T-helper 22 cell (primary cell): ENCODE results near the gene ADAMTSL1.

Experiments used
- DNase-seq: peaks from one replicate; pipeline ENCODE4 v3.0.0-alpha.2; 2020; ENCODE audit warnings: low read depth

ADAMTSL1 gene

DNA sequence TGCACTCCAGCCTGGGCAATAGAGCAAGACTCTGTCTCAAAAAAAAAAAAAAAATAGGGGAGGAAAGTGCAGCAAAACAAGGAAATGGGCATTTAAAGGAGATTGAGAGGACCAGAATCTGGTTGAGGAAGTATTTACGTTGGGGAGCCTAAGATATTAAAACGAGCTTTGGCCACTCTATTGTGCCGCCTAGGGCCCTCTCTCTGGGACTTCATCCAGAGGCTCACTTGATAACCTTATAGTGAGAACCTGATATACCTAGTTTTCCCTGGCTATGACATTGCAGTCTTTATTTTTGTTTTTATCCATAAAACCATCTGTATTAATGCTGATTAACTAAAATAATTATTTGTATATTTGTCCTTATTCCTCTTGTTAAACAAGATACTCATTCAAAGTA, 345.5 kb downstream of the ADAMTSL1 start:
- no peak for DNase-seq

DNA sequence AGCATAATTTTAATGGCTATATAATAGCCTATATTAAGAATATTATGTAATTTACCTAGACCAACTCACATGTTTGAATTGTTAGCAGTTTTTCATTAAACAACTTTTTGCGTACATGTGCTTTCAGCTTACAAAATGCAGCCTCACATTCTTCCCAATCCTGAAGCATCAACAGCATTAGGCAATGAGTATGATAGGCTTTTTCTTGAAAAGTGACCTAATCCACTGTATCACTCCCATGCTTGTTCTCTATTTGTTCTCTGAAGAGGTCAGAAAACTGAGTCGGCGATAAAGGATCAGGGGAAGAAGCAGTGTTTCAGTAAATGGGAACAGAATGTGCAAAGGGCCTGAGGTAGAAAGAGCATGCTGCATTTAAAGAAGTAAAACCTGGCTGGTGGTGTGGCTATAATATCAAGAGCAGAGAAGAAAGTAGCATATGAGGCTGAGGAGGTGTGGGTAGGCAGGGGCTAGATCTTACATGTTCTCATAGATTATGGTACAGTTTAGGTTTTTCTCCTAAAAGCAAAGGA, 346.7 kb downstream of the ADAMTSL1 start:
- no peak for DNase-seq

DNA sequence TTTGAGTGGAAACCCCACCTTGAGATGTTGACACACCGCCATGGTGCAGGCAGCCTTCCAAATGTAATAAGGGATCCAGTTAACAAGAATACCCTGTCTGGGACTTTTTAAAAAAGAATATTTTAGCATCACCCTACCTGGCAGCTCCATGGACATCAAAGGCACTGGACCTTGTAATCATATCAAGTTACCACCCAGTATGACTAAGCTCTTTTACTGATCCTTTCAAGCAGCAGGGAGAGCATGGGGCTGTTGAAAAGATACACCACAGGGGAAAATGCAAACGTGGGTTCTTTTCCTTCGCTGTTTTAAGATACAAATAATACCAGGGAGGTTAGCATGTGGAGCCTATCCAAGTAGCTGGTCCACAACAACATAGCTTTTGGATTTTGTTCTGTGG, 347.8 kb downstream of the ADAMTSL1 start:
- no peak for DNase-seq

DNA sequence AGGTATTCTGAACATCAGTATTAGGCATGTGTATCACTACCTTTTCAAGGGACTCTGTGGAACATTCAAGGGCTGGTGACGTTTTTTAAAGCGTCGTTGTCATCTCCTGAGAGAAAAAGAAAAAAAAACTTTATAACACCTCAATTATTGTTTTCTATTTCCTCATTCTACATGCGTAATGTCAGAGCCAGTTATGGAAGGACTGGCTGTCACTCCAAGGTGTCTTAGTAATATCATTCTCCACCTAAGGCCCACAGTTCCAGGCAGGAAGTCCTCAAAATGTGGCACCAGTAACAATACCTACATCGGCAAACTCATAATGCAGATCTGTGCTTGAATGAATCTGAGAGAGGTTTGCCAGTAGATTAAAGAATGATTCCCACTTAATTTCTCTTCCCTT, 348.9 kb downstream of the ADAMTSL1 start:
- DNase-seq: no peak

DNA sequence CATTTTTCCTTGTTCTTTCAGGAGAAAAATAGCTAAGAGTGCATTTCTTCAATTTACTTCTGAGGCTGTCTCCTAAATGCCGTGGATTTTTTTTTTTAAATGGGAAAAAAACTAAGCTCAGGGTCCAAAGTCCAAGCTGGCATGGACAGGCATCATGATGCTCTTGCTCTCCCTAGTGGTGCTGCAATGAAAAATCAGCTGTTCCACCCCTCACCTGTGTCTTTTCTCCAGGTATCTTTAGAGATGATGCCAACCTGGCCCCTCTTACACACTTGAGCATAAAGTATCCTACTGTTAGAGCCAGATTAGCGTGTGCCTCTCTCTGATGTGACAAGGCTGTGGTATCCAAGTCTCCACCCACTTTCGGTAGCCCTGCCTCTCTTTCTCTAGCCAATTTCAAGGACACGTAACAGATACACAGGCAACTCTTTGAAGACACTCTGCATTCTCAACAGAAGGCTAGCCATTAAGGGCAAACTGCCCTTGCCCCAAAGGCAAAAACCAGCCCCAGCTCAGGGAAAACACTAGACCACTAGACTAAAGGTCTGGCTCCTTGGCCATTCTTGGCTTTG, 350.2 kb downstream of the ADAMTSL1 start:
- DNase-seq: no peak

DNA sequence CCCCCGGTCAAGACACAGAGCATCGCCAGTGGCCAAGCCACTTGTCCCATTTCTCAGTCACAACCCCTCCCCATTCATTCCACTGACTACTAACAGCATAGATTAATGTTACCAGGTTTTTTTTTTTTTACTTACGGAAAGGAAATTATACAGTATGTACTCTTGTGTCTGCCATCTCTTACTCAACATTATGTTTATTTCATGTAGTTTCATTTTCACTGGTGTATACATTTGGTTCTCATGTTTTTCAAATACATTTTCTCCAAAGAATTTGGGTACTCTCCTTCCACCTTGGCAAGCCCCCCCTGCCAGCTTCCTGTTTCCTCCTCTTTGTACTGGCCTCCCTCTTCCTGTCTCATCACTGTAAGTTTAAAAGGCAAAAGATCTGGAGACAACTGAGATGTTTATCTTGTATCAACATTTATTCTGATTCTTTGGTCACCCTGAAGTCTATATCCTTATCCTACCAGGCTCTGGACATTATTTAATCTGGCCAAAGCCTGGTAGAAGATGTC, 351.8 kb downstream of the ADAMTSL1 start:
- no peak for DNase-seq

DNA sequence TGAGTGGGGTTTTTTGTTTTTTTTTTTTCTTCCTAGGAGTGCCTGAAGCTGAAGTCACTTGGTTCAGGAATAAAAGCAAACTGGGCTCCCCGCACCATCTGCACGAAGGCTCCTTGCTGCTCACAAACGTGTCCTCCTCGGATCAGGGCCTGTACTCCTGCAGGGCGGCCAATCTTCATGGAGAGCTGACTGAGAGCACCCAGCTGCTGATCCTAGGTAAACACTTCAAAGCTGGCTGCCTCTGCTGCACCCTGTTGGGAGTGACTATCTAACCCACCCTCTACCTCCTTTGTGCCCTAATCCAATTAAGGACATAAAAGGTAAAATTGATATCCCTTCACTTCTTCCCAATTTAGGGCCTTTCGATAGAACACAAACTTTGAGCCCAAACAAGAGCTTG, 352.3 kb downstream of the ADAMTSL1 start:
- DNase-seq: no peak

DNA sequence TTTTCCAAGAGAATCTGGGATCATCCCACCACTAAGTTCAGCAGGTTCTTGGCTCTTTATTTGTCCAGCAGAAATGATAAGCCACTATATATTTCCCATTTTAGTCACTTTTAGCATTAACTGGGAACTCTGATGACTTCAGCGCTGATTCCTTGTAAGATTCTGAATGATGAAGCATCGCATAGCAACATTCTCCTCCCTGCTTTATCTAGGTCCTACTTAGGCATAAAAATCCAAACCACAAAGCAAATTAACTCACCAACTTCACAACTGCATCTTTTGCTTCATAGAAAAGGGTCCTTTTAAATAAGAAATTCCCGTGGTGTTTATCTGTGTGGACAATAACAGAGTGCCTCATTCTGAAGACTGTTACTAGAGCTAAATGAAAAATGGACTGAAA, 355.1 kb downstream of the ADAMTSL1 start:
- no peak for DNase-seq

DNA sequence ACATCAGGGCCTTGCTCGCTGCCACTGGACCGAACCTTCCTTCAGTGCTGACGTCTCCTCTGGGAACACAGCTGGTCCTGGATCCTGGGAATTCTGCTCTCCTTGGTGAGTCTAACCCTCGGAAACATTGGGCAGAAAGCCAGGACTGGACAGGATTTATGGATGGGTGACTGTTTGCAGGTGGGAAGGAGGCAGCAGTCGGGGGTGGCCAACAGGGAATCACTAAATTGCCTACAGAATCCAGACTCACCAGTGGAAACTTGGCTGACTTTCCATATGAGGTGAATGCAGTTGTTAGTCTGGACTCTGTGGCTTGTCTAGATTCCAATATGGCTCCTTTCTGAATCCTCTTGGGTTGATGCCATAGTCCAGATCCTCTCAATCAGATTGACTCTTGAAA, 355.9 kb downstream of the ADAMTSL1 start:
- no peak for DNase-seq

DNA sequence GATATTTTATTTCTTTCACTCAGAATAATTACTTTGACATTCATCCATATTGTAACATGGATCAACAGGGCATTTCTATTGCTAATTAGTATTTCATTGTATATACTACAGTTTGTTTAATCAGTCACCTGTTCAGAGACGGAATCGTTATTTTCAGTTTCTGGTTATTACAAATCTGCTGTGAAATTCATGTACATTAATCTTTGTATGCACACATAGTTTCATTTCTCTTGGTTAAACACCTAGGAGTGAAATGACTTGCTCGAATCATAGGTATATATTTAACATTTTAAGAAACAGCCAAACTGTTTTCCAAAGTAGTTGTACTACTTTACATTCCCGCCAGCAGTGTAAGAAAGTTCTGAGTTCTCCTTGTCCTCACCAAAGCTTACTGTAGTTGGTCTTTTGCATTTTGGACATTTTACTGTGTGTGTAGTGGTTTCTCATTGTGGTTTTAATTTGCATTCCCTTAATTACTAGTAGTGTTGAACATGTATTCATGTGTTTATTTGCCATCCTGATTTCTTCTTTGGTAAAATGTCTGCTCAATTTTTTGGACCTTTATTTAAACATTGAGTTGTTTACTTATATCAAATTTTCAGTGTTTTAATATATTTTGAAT, 360.9 kb downstream of the ADAMTSL1 start:
- DNase-seq: no peak

DNA sequence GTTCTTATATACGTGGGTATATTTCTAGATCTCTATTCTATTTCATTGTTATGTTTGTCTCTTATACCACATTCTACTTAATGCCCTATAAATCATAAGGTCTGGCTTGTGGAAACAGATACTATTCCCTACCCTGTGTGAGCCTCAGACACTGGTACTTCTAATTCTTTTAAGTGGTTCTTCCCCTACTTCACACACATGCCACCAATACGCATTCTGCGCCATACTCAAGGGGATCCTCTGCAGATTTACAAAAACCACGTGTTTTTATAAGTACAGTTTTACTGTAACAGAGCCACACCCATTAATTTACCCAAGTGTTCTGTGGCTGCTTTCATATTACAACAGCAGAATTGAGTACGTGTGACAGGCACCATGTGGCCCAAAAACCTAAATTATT, 363.4 kb downstream of the ADAMTSL1 start:
- no peak for DNase-seq

DNA sequence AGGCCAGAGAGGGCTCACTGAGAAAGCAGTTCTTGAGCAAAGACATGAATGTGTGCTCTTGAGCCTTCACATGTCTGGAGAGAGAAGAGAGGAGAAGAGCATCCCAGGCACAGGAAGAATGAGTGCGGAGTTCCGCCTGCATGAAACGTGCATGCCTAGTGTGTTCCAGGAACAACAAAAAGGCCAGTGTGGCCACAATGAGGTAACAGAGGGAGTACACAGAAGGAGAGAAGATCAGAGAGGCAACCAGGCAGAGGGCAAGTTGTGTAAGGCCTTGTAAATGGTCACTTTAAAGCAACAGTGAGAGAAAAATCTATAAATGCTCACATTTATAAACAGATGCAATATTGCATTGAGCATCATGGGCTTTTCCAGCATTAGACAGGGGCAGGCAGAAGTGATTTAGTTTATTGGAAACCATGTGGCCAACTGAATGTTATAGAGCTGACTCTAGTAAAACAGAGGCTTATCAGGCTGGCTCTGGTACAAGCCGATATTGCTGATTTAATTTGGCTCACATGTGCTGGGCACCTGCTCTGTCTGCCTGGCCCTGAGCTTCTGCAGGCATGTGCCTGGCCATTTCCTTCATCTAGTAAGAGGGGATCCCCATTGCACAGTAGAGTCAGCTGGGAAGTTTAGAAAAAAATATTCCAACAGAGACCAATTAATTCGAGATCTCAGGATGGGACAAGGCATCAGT, 373.8 kb downstream of the ADAMTSL1 start:
- no peak for DNase-seq

DNA sequence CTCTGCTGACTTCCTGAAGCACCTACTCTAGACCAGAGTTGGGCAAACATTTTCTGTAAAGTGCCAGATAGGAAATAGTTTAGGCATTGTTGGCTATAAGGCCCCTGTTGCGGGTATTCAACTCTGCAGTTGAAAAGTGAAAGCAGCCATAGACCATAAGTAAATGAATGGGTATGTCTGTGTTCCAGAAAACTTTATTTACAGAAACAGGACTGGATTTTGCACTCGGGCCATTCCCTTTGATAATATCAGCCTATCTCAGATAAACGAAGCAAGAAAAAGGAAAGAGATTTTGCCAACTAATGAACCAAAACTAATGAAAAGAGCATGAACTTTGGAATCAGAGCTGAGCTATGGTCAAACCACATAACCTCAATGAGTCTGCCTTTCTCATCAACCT, 374.7 kb downstream of the ADAMTSL1 start:
- DNase-seq: no peak

DNA sequence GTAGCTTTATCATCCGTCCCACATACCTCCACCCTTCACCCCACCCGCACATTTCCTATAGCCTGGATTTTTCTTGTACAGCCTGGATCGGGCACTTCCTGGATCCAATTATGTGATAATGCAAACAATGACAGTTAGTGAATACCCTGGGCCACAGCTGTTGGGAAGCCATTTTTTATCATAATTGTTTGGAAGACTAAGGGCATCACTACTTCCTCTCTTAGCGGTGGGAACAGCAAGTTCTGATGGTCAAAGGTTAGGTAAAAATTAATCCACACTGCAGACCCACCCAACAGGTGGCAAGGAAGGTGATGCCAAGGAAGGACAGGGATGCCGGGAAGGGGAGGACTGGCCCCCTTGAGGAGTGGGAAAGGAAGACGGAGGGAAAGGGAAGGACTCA, 375.3 kb downstream of the ADAMTSL1 start:
- DNase-seq: no peak

DNA sequence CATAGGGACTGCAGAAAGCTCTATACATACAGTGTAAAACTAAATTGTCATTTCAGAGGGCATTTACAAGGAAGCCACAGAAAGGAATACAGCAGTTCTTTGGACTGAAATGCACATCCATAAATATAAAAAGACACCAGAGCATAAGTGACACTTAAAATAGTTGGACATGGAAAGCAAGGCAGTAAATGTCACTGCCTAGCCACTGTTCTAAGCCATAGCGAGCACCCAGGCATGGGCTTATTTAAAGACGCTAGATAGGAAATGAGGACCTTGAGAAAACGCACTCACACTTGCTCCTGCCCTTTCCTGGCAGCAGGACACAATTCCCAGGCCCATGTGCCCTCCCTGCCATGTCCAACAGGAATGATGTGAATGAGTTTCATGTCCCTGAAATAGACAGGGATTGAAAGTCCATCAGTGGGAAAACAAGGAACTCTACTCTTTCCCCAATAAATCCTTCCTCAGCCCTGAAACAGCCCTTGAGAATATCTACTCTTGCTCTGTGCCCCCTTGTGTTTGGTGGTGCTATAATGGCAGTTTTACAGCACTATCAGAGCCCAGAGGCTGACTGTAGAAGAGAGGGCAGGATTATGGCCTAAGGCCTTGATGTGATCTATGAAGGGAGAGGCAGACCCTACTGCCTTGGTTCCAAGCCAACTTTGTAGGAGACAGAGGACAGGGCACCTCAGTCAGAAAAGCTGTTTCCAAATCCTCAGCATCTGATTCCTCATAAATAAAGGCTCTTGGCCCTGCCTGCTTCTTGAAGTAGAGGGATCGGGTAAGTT, 376.1 kb downstream of the ADAMTSL1 start:
- DNase-seq: no peak

DNA sequence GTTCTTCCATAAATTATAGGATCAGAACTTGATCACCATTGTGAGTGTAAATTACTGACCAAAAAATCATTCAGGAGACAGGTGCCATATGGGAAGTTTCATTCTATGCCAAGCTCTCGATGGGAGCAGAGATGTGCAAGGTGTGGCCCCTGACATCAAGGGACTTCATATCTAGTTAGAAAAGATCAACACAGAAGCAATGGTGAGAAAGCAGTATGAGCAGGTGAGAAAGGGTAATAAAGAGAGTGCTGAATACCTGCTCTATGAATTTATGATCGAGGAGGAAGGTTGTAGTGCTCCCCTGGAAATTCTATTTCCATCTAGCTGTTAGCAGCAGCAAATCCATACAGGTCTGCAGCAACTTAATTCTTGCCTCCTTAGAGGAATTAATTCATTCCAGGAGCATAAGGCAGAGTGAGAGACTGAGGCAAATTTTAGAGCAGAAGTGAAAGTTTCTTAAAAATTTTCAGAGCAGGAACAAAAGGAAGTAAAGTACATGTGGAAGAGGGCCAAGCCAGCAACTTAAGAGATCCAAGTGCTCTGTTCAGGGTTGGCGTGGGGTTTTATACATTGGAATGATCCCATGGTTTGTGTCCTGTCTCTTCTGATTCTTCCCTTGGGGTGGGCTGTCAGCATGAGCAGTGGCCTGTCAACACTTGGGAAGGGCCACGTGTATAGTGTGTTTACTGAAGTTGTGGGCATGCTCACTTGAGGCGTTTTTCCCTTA, 377.3 kb downstream of the ADAMTSL1 start:
- DNase-seq: no peak

DNA sequence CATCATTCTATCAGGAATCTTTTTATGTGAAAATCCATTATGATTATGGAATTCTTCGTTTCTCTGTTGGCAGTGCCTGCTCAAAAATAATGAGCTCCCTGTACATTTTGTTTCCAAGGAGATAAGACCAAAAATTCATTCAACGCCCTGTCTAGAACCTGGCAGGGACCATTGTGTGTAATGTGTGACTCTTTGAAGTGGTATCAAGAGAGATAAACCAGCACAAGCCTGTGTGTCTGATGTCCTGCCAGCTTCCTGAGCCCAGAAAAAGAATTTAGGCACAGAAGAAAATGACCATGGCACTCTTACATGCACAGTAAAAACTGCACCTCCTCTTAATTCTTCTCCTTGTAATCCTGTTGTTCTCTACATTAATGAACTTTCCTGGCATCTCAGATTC, 381.7 kb downstream of the ADAMTSL1 start:
- DNase-seq: no peak

DNA sequence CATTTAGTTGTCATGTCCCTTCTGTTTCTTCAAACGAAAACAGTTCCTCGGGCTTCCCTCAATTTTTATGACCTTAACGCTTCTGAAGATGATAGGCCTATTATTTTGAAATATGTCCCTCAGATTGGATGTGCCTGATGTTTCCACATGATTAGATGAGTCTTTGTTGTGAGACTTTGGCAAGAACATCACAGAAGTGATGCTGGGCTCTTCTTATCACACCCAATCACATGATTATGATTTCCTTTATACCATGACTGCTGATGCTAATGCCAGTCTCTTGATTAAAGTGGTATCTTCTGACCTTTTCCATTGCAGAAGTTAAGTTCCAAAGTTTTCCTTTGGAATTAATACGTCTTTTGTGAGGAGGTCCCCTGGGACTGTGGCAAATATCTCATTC, 383.4 kb downstream of the ADAMTSL1 start:
- no peak for DNase-seq

DNA sequence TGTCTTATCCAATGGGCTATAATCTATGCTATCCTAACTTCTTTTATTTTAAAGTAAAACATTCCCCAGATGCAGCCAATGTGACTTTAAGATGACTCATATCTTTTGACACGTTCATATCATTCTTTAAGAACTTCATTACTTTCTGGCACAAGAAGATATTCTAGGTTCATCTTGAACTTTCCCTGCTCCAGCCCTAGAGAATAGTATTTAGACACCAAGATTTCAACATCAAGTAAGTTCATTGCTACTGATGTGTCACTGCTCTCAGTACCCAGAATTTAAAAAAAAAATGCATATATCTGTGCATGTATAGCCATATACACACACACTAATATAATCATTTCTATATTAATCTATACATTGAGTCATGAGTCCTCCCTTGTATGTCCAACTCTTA, 383.8 kb downstream of the ADAMTSL1 start:
- DNase-seq: no peak

DNA sequence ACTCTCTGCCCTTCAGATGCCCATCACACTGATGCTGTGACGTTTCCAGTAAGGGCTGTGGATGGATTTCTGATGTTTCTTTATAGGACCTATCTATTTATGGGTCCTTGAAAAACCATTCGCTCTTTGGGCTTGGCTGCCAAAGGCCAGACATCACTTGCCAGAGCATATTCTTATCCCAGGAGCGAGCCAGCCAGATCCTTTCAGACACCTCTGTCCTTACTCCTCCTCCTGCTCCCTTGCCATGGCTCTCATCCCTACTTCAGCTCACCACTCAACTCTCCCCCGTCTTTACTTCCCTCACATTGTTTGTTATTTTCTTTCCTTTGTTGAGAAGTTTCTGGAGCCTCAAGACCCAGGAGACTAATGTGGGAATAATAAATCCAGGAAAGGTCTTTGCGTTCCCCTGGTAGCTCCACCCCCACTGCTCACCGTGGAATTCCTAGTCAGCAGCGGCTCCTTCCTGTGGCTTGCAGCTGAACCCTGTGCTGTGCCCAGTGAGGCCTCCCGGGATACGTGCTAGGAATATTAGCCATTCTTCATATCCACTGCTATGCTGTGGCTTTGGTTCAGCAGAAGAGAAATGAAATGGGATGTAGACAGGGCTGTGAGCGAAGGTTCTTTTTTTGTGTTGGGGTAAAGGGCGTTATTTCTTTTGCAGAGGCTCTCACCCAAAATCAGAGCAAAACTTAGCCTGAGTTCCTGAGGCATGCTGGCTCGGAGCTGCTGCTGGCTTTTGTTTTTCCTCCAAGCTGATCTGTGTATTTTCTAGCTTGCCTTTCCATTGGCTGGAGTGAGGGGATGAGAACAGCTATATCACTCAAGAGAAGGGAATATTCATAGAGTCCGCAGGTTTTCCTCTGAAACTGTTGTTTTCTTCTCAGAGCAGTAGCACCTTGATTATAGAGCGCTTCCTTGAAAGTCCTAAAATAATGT, 387.9 kb downstream of the ADAMTSL1 start:
- no peak for DNase-seq

DNA sequence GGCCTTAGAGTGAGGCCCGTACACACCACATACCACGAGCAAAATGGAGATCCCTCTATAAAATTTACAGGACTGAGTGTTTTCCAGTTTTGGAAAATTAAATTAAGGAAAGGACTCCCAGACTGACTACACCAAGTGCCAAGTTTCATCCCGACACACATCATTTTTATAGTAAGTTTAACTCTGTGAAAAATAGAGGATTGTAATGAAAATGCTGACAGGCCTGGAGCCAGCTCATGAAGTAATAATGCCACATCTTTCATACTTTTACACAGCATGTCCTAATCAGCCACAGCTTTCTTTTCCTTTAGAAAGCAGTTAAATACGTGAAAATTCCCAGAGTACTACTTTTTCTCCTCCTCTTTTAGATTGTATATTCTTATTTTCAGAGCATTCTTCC, 389.8 kb downstream of the ADAMTSL1 start:
- DNase-seq: no peak
